Activated B cell treated with CpG ODN at 0.5 μM for 24 hours (primary cell): ENCODE measurements around the gene SPACA4. TPM values are rescaled to one million over a fixed set of nuclear protein-coding genes. Genes with fewer than 3 reads are reported as not detected.
A peak's percentile ranks its signal among the peaks of the same experiment; 100 is the strongest.

ENCODE experiments used
- ATAC-seq: fragments of 200-7000 bp; cut with Tn5 transposase; one replicate; pipeline ENCODE4 v1.10.0; 2021; ENCODE audit warnings: low read depth, mild to moderate bottlenecking, moderate library complexity
- CTCF ChIA-PET: fragments of 350-600 bp; sonication (Branson Sonifier 250); formaldehyde crosslinking; loops from one replicate; lab custom pipeline; 2021; ENCODE audit warnings: antibody characterized with exemption; lab: Charles Lee
- POLR2A ChIA-PET: fragments of 350-600 bp; sonication (Branson Sonifier 250); formaldehyde crosslinking; loops from one replicate; lab custom pipeline; 2021; ENCODE audit warnings: antibody characterized with exemption; lab: Charles Lee
- DNase-seq: peaks from one replicate; pipeline ENCODE4 v3.0.0; 2022
- H3K27ac Mint-ChIP-seq: one replicate; pipeline ENCODE4 v1.8.0; 2020; ENCODE audit warnings: mixed read lengths
- H3K27me3 Mint-ChIP-seq: one replicate; pipeline ENCODE4 v1.8.0; 2021; ENCODE audit warnings: mixed read lengths
- H3K36me3 Mint-ChIP-seq: one replicate; pipeline ENCODE4 v1.8.0; 2021; ENCODE audit warnings: low read depth, mixed read lengths
- H3K4me1 Mint-ChIP-seq: one replicate; pipeline ENCODE4 v1.8.0; 2021; ENCODE audit warnings: mixed read lengths
- H3K4me3 Mint-ChIP-seq: one replicate; pipeline ENCODE4 v1.8.0; 2020; ENCODE audit warnings: mild to moderate bottlenecking, mixed read lengths
- H3K9me3 Mint-ChIP-seq: one replicate; pipeline ENCODE4 v1.8.0; 2020; ENCODE audit warnings: mixed read lengths
- intact Hi-C: fragments of 100-400 bp; cut with micrococcal nuclease; formaldehyde crosslinking; loops from one replicate; pipeline ENCODE4 v1.15.1; 2024
- total RNA-seq: library from RNA; stranded (reverse); gene quantifications from 2 replicates; pipeline ENCODE4 v1.2.3, GENCODE V29; 2022
- TF ChIP-seq, protein P1 (sequence below): fragments of 200-600 bp; IDR thresholded peaks from one replicate; pipeline ENCODE4 v1.8.0; 2022; ENCODE audit warnings: antibody characterized with exemption, mild to moderate bottlenecking

SPACA4 gene
- total RNA-seq, 1 donor from 2014 or later, result not detected

DNA sequence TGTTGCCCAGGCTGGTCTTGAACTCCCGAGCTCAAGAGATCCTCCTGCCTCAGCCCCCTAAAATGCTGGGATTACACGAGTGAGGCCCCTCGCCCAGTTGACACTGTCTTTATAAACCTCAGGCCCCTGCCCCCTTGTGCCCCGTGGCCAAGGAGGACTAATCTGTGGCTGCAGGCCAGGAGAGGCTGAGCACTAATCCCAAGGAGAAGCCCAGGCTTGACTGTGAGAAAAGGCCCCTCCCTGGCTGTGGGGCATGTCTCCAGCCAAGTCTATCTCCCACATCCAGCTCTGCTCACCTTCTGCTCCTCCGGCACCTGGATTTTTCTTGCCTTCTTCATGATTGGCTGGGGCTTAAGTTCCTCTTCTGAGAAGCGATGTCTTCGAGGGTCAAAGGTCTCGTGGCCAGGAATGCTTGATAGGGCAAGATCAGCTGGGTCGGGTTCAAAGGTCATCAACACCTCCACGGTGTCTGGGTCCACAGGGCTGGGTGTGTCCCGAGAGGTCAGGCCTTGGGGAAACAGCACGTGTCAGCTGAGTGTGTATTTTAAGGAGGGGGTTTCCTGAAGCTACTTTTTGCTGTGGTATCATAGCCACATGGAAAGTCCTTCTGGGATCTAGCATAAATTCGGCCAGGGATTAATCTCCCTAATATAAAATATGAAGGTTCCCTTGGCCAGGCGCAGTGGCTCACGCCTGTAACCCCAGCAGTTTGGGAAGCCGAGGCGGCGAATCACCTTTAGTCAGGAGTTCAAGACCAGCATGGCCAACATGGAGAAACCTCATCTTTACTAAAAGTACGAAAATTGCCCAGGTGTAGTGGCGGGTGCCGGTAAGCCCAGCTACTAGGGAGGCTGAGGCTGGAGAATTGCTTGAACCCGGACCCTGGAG, 26.9 kb downstream of the SPACA4 start:
- ChIA-PET POLR2A (interaction anchor here (0.6 to 2.6 kb wide), 12 partner anchors 9 to 912 kb away, joined by 3 to 32 read pairs (median 6); partner anchors contain the start of genes CA11, RPL18 and SPHK2), CTCF (interaction anchor here (1.4 to 1.8 kb wide), 3 partner anchors 12 to 44 kb away, joined by 4 to 11 read pairs (median 6); partner anchors contain the start of genes CA11, RPL18 and SPHK2)
- TF ChIP-seq, protein P1, sequence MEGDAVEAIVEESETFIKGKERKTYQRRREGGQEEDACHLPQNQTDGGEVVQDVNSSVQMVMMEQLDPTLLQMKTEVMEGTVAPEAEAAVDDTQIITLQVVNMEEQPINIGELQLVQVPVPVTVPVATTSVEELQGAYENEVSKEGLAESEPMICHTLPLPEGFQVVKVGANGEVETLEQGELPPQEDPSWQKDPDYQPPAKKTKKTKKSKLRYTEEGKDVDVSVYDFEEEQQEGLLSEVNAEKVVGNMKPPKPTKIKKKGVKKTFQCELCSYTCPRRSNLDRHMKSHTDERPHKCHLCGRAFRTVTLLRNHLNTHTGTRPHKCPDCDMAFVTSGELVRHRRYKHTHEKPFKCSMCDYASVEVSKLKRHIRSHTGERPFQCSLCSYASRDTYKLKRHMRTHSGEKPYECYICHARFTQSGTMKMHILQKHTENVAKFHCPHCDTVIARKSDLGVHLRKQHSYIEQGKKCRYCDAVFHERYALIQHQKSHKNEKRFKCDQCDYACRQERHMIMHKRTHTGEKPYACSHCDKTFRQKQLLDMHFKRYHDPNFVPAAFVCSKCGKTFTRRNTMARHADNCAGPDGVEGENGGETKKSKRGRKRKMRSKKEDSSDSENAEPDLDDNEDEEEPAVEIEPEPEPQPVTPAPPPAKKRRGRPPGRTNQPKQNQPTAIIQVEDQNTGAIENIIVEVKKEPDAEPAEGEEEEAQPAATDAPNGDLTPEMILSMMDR, result no peak
- peaks cover 36% of the 10 kb centered on the region for H3K36me3 Mint-ChIP-seq
- no peaks in the 10 kb centered on the region for H3K9me3 Mint-ChIP-seq
- no peaks in the 10 kb centered on the region for H3K27me3 Mint-ChIP-seq
- H3K4me1 Mint-ChIP-seq, result peaks cover 43% of the 10 kb centered on the region
- DNase-seq (no peak), ATAC-seq (no peak)
- intact Hi-C loops, result loop anchor here (1.0 to 10.0 kb wide), 3 partner anchors 9 to 481 kb away; partner anchors contain the start of genes C19orf73, LIN7B and PPFIA3
- H3K4me3 Mint-ChIP-seq, result peak overlapping the region; percentile 77
- peak overlapping the region; percentile 84 for H3K27ac Mint-ChIP-seq

DNA sequence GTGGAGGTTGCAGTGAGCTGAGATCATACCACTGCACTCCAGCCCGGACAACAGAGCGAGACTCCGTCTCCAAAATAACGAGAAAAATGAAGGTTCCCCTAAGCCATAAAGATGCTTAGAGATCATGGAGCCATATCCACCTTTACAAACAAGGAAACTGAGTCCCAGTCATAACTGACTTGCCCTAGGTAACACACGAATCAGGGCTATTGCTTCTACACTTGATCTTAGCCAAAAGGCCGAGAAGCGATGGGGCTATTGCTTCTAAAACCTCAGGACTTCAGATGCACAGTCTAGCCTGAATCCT, 27.4 kb downstream of the SPACA4 start:
- H3K27ac Mint-ChIP-seq, result peak overlapping the region; percentile 84
- intact Hi-C loops, result loop anchor here (1.0 to 10.0 kb wide), 3 partner anchors 10 to 481 kb away; partner anchors contain the start of genes C19orf73, LIN7B and PPFIA3
- TF ChIP-seq, protein P1, result no peak
- H3K4me3 Mint-ChIP-seq, result peak overlapping the region; percentile 77
- H3K9me3 Mint-ChIP-seq, result no peaks in the 10 kb centered on the region
- H3K4me1 Mint-ChIP-seq, result peaks cover 49% of the 10 kb centered on the region
- CTCF ChIA-PET, result interaction anchor here (1.4 to 1.8 kb wide), 3 partner anchors 11 to 45 kb away, joined by 4 to 11 read pairs (median 6); partner anchors contain the start of genes CA11, RPL18 and SPHK2
- POLR2A ChIA-PET, result interaction anchor here (0.6 to 2.6 kb wide), 11 partner anchors 10 to 476 kb away, joined by 3 to 32 read pairs (median 8); partner anchors contain the start of genes CA11, RPL18 and SPHK2
- peaks cover 32% of the 10 kb centered on the region for H3K36me3 Mint-ChIP-seq
- no peaks in the 10 kb centered on the region for H3K27me3 Mint-ChIP-seq
- DNase-seq (no peak), ATAC-seq (no peak)

DNA sequence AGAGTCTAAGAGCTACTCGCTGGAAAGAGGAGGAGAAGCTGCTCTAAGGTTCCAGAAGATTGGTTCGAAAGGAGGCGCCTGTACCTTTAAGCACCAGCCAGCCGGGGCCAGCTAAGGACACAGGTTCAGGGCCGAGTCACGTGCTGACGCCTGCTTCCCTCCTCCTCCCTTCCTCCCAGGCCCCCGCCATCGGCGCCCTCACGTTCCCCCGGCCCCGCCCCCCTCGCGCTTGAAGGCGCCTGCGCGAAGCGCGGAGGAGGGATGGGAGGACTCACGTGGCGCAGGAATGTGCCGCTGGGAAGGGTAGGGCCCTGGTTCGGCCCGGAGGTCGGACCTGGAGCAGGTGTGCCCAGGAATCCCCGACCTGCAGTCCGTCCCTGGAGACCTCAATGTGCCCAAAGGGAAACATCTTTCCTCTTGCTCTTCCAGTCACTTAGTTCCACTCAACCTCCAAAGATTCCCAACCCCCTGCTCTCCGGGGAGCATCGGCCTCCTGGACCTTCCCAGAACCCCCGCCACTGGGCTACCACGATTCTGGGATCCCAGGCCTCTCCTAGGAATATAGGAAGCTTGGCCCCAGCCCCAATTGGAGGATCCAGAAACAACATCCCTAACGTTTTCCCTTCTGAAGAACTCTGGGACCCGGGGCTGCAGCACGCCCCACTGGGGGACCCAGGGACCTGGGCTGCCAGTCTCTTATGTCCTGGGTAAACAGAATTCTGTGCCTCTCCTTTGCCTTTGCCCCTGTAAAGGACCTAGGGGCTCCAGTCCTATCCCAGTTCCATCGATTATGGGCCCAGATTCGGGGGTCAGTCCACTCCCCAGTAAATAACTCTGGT, 28.1 kb downstream of the SPACA4 start:
- H3K36me3 Mint-ChIP-seq, result peaks cover 31% of the 10 kb centered on the region
- TF ChIP-seq, protein P1, result no peak
- ChIA-PET POLR2A (interaction anchor here (0.6 to 2.6 kb wide), 12 partner anchors 10 to 385 kb away, joined by 3 to 32 read pairs (median 6); partner anchors contain the start of genes CA11, RPL18 and SPHK2), CTCF (interaction anchor here (0.6 to 1.8 kb wide), 4 partner anchors 11 to 45 kb away, joined by 3 to 11 read pairs (median 5); partner anchors contain the start of genes CA11, RPL18 and SPHK2)
- ATAC-seq (peak; percentile 16), DNase-seq (peak; percentile 87)
- H3K4me1 Mint-ChIP-seq, result peaks cover 56% of the 10 kb centered on the region
- H3K27ac Mint-ChIP-seq, result peak overlapping the region; percentile 84
- H3K9me3 Mint-ChIP-seq, result no peaks in the 10 kb centered on the region
- no peaks in the 10 kb centered on the region for H3K27me3 Mint-ChIP-seq
- intact Hi-C loops, result loop anchor here (1.0 to 10.0 kb wide), 7 partner anchors 10 to 1043 kb away; partner anchors contain the start of genes C19orf73, LIN7B, PPFIA3 and PRMT1
- peak overlapping the region; percentile 77 for H3K4me3 Mint-ChIP-seq

DNA sequence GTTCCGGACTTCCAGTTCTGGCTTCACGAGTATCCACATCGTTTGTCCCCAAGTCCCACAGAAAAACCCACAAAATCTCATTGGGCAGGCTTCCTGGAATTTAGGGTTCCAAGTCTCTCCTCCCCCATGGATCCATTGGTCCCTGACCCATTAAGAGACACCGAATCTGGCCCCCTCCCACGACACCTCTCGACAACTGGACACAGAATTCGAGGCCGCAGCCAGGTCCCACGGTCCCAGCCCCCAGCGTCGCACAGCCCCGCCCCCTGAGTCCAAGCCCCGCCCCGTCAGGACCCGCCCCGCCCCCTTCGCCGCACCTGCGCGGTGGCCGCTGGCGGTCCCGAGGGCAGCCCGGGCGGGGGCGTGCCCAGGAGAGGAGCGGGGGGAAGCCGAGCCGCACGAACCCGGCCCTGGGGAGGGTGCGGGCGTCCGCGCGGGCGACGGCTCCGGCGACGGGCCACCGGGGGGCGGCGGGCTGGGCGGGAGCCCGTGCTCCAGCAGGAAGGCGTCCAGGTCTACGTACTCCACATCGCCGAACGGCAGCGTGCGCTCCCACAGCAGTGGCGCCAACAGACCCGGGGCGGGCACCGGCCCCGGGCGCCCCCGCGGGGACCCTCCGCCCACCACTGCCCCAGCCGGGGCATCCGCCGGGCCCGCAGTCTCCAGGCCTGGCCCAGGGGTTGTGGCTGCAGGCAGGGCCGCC, 28.9 kb downstream of the SPACA4 start:
- Mint-ChIP-seq H3K36me3 (peaks cover 28% of the 10 kb centered on the region), H3K27me3 (no peaks in the 10 kb centered on the region), H3K4me3 (peak overlapping the region; percentile 93), H3K9me3 (no peaks in the 10 kb centered on the region), H3K27ac (peak overlapping the region; percentile 99), H3K4me1 (peaks cover 61% of the 10 kb centered on the region)
- ATAC-seq, result peak; percentile 26
- POLR2A ChIA-PET, result interaction anchor here (0.6 to 4.8 kb wide), 10 partner anchors 9 to 19 kb away, joined by 3 to 67 read pairs (median 23); partner anchors contain the start of genes CA11, RPL18 and SPHK2
- peak; percentile 80 for DNase-seq
- CTCF ChIA-PET, result no interaction called here
- intact Hi-C loops, result loop anchor here (2.0 to 10.0 kb wide), 6 partner anchors 13 to 1042 kb away; partner anchors contain the start of genes C19orf73, LIN7B, PPFIA3 and PRMT1
- TF ChIP-seq, protein P1, result no peak
